Cardiac muscle cell (in vitro differentiated cells and primary cell): ENCODE data around the gene PRDM1. TPM values are rescaled to one million over a fixed set of nuclear protein-coding genes. Genes with fewer than 3 reads are reported as not detected.

Experiments
- DNase-seq, 2 donors: peaks; one replicate each; pipeline versions ENCODE4 v3.0.0 to v3.0.0-alpha.2; 2010 to 2017; ENCODE audit warnings: low read depth in 1 of 2, low spot score in 1 of 2
- H3K27ac ChIP-seq: fragments of 200-600 bp; sonication (generic); 2 replicates; pipeline ENCODE4 v1.5.1; 2016
- H3K27me3 ChIP-seq: fragments of 200-600 bp; sonication (generic); 2 replicates; pipeline ENCODE4 v1.6.0; 2016; ENCODE audit warnings: control low read depth
- H3K36me3 ChIP-seq: fragments of 200-600 bp; sonication (generic); 2 replicates; pipeline ENCODE4 v1.5.1; 2016; ENCODE audit warnings: control low read depth
- H3K4me1 ChIP-seq: fragments of 200-600 bp; sonication (generic); 2 replicates; pipeline ENCODE4 v1.8.1; 2017; ENCODE audit warnings: low read depth, mild to moderate bottlenecking, mixed run types
- H3K4me3 ChIP-seq: fragments of 200-600 bp; sonication (generic); 2 replicates; pipeline ENCODE4 v1.5.1; 2016; ENCODE audit warnings: mild to moderate bottlenecking
- H3K9me3 ChIP-seq: fragments of 200-600 bp; sonication (generic); 2 replicates; pipeline ENCODE4 v1.5.1; 2017; ENCODE audit warnings: low read depth, mild to moderate bottlenecking, control low read depth
- CTCF ChIP-seq: IDR thresholded peaks from 2 replicates; pipeline ENCODE4 v1.5.1; 2012; ENCODE audit warnings: low read depth, mild to moderate bottlenecking, low read length
- polyA plus RNA-seq: library from polyadenylated mRNA; unstranded; fragments of >200 nt; fragmentation: Nextera tagmentation; extraction: Ambion mirVana; gene quantifications from 2 replicates; pipeline ENCODE4 v1.2.1, GENCODE V29; 2016
- total RNA-seq: library from RNA; depleted of rRNA; stranded (reverse); fragments of >200 nt; gene quantifications from 2 replicates; pipeline ENCODE4 v1.2.3, GENCODE V29; 2016

PRDM1 gene
- total and polyA plus RNA-seq, 2 experiments from 2014 or later, result 0.67 to 2.4 TPM

- H3K4me3 ChIP-seq, result no peak overlapping the region
- no peaks in the 10 kb centered on the region for H3K36me3 ChIP-seq
- DNase-seq, result no peak
- no peaks in the 10 kb centered on the region for H3K9me3 ChIP-seq
- peaks cover 23% of the 10 kb centered on the region for H3K4me1 ChIP-seq
- no peak for TF ChIP-seq CTCF
- H3K27ac ChIP-seq, result no peak overlapping the region
- no peaks in the 10 kb centered on the region for H3K27me3 ChIP-seq
These were observed 19.4 kb downstream of the PRDM1 start for GRCh38 chr6:106105493-106105892.

GRCh38 chr6:106106276-106107042 is 20.3 kb downstream of the PRDM1 start:
- Histone ChIP-seq H3K9me3 (no peaks in the 10 kb centered on the region), H3K4me1 (peaks cover 23% of the 10 kb centered on the region), H3K36me3 (no peaks in the 10 kb centered on the region), H3K27ac (no peak overlapping the region), H3K27me3 (no peaks in the 10 kb centered on the region), H3K4me3 (no peak overlapping the region)
- DNase-seq, result no peak
- TF ChIP-seq CTCF, result no peak

GRCh38 chr6:106107043-106107613 is 21.0 kb downstream of the PRDM1 start:
- no peak overlapping the region for H3K4me3 ChIP-seq
- peaks cover 19% of the 10 kb centered on the region for H3K4me1 ChIP-seq
- no peak for DNase-seq
- TF ChIP-seq CTCF, result no peak
- H3K27ac ChIP-seq, result no peak overlapping the region
- H3K36me3 ChIP-seq, result no peaks in the 10 kb centered on the region
- no peaks in the 10 kb centered on the region for H3K9me3 ChIP-seq
- no peaks in the 10 kb centered on the region for H3K27me3 ChIP-seq

- Histone ChIP-seq H3K27ac (no peak overlapping the region), H3K4me1 (peaks cover 9% of the 10 kb centered on the region), H3K4me3 (no peak overlapping the region), H3K36me3 (no peaks in the 10 kb centered on the region), H3K9me3 (no peaks in the 10 kb centered on the region), H3K27me3 (no peaks in the 10 kb centered on the region)
- TF ChIP-seq CTCF, result no peak
- DNase-seq, result no peak
These were observed 22.0 kb downstream of the PRDM1 start for GRCh38 chr6:106108129-106108528.

- no peak for TF ChIP-seq CTCF
- no peak overlapping the region for H3K27ac ChIP-seq
- no peaks in the 10 kb centered on the region for H3K27me3 ChIP-seq
- no peak for DNase-seq
- no peaks in the 10 kb centered on the region for H3K4me1 ChIP-seq
- no peaks in the 10 kb centered on the region for H3K36me3 ChIP-seq
- no peak overlapping the region for H3K4me3 ChIP-seq
- H3K9me3 ChIP-seq, result no peaks in the 10 kb centered on the region
These were observed 22.9 kb downstream of the PRDM1 start for GRCh38 chr6:106109029-106109428.
